Activated CD4-positive, alpha-beta T cell treated with anti-CD3 and anti-CD28 coated beads for 48 hours (primary cell): Measurements from ENCODE around the gene BRD1.
"Not testable (repeated sequence)": the region's sequence is repeated elsewhere in the genome, so short reads cannot be mapped to it uniquely, and the experiment has no call there.

ENCODE experiments used
- DNase-seq: peaks from one replicate; pipeline ENCODE4 v3.0.0-alpha.2; 2020

BRD1 gene

GRCh38 chr22:49825944-49826602 is 1.6 kb downstream of the BRD1 start:
- DNase-seq, result peak; percentile 81

GRCh38 chr22:49825436-49825835 is 2.2 kb downstream of the BRD1 start:
- no peak for DNase-seq

DNA sequence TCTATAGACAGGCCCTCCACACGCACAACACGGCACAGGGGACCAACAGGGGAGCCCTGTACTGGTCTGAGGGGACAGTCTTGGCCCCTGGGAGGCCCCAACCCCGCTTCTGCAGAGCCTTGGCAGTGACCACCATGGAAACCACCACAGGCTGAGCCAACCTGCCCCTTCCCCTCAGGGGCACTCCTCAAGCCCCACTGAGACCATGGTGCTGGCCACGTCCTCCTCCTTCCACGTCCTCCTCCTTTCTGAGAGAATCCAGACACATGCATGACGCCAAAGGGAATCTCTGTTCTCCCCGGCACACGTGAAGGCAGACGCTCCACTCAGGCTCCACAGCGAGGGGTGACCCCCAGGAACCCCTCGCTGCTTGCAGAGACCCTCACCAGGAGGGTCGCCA is 2.7 kb downstream of the BRD1 start:
- no peak for DNase-seq

GRCh38 chr22:49824185-49824925 is 3.3 kb downstream of the BRD1 start:
- no peak for DNase-seq

GRCh38 chr22:49823289-49824045 is 4.2 kb downstream of the BRD1 start:
- no peak for DNase-seq

GRCh38 chr22:49821741-49822140 is 5.9 kb downstream of the BRD1 start:
- DNase-seq, result not testable (repeated sequence)

- no peak for DNase-seq
These were observed 6.7 kb downstream of the BRD1 start for GRCh38 chr22:49820984-49821383.

GRCh38 chr22:49817359-49817758 is 10.3 kb downstream of the BRD1 start:
- DNase-seq, result no peak

GRCh38 chr22:49815641-49816091 is 12.0 kb downstream of the BRD1 start:
- peak; percentile 25 for DNase-seq

DNA sequence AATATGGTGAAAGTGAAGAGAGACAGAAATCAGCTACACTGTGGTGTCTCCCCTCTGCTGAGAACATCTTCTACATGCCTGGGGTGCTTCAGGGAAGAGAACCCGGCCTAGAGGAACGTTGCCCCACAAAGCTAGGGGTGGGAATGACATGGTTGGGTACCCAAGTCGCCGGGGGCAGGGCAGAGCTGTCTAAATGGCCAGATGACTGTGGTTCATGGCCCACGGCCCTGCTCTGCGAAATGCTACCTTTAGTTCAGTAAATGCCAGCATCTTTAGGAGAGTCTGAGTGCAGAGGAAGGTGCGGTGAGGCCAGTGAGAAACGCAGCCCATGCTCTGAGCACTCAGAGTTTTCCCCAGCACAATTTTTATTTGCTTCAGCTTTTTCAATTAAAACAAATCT is 12.8 kb downstream of the BRD1 start:
- DNase-seq, result no peak

DNA sequence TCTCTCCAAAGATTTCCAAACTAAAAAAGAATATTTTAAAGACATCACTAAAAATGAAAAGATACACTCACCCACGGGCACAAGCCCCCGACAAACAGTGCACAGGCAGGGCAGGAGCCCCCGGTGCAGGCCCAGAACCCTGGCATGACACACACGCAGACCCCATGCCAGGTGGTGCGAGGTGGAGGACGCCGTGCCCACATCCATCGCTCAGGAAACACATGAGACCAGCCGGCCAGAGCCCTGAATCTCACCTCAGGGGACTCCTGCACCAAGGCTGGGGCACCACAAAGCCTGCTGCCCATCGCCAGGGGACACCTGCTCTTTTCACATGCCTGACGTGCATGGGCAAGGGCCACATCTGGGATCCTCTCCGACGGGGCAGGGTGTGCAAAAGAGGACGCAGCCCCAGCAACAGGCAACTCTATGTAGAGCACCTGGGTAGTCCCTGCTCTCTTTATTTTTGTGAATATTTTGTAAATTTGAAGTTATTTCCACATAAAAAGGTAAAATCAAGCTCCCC is 13.4 kb downstream of the BRD1 start:
- no peak for DNase-seq

- no peak for DNase-seq
These were observed 14.8 kb downstream of the BRD1 start for GRCh38 chr22:49812838-49813237.

GRCh38 chr22:49811020-49811791 is 16.5 kb downstream of the BRD1 start:
- DNase-seq, result no peak

DNA sequence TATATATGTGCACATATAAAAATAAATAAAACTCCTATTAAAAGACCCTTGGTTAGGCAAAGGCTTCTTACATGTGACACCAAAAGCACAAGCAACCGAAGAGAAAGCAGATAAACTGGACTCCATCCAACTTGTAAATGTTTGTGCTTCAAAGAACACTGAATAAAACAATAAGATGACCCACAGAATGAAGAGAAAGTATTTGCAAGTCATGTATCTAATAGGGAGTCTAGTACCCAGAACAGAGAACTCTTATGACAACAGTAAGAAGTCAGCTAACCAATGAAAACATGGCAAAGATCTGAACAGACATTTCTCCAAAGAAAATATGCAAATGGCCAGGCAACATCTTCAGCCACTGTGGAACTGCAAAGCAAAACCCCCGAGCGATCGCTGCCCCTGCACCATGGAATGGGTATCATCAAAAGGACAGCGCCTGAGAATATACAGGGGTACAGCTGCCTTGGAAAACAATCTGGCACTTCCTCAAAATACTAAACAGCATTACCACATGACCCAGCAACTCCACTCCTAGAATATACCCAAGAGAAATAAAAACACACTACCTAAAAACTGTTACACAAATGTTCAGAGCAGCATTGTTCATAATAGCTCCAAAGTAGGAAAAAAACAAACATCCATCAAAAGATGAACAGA is 17.2 kb downstream of the BRD1 start:
- no peak for DNase-seq

GRCh38 chr22:49807780-49808708 is 19.6 kb downstream of the BRD1 start:
- peak; percentile 43 for DNase-seq

DNA sequence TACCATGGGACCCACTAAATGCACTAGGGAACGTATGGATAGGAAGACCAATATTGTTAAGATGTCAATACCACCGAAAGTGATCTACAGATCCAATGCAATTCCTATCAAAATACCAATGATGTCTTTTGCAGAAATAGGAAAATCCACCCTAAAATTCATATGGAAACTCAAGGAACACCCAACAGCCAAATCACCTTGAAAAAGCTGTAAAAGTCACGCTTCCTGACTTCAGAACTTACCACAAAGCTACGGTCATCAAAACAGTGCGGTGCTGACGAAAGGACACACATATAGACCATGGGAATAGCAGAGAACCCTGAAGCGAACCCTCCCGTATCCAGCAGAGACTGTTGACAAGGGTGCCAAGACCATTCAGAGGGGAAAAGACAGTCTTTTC is 20.5 kb downstream of the BRD1 start:
- no peak for DNase-seq

- no peak for DNase-seq
These were observed 23.8 kb downstream of the BRD1 start for GRCh38 chr22:49803737-49804375.

GRCh38 chr22:49803134-49803533 is 24.5 kb downstream of the BRD1 start:
- DNase-seq, result no peak

- no peak for DNase-seq
These were observed 26.1 kb downstream of the BRD1 start for GRCh38 chr22:49801391-49802060.
